Measurements from ENCODE around the gene SPATS2L.

DNA sequence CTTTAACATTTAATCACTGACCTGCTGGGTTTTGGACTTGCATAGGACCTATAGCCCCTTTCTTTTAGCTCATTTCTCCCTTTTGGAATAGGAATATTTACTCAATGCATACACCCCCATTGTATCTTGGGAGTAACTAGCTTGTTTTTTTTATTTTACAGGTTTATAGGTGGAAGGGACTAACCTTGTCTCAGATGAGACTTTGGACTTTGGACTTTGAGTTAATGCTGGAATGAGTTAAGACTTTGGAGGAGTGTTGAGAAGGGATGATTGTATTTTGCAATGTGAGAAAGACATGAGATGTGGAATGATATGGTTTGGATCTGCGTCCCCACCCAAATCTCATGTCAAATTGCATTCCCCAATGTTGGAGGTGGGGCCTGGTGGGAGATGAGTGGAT, 43.2 kb upstream of the SPATS2L start:
- TF ChIP-seq, protein P1, sequence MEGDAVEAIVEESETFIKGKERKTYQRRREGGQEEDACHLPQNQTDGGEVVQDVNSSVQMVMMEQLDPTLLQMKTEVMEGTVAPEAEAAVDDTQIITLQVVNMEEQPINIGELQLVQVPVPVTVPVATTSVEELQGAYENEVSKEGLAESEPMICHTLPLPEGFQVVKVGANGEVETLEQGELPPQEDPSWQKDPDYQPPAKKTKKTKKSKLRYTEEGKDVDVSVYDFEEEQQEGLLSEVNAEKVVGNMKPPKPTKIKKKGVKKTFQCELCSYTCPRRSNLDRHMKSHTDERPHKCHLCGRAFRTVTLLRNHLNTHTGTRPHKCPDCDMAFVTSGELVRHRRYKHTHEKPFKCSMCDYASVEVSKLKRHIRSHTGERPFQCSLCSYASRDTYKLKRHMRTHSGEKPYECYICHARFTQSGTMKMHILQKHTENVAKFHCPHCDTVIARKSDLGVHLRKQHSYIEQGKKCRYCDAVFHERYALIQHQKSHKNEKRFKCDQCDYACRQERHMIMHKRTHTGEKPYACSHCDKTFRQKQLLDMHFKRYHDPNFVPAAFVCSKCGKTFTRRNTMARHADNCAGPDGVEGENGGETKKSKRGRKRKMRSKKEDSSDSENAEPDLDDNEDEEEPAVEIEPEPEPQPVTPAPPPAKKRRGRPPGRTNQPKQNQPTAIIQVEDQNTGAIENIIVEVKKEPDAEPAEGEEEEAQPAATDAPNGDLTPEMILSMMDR (conservative IDR thresholded peaks at IDR 0.05; ENCODE audit: low read depth in 2 of 2): no peak
- TF ChIP-seq POLR2AphosphoS5 (IDR thresholded peaks at IDR 0.05; ENCODE audit: low read depth): no peak
- TF ChIP-seq, protein P2, sequence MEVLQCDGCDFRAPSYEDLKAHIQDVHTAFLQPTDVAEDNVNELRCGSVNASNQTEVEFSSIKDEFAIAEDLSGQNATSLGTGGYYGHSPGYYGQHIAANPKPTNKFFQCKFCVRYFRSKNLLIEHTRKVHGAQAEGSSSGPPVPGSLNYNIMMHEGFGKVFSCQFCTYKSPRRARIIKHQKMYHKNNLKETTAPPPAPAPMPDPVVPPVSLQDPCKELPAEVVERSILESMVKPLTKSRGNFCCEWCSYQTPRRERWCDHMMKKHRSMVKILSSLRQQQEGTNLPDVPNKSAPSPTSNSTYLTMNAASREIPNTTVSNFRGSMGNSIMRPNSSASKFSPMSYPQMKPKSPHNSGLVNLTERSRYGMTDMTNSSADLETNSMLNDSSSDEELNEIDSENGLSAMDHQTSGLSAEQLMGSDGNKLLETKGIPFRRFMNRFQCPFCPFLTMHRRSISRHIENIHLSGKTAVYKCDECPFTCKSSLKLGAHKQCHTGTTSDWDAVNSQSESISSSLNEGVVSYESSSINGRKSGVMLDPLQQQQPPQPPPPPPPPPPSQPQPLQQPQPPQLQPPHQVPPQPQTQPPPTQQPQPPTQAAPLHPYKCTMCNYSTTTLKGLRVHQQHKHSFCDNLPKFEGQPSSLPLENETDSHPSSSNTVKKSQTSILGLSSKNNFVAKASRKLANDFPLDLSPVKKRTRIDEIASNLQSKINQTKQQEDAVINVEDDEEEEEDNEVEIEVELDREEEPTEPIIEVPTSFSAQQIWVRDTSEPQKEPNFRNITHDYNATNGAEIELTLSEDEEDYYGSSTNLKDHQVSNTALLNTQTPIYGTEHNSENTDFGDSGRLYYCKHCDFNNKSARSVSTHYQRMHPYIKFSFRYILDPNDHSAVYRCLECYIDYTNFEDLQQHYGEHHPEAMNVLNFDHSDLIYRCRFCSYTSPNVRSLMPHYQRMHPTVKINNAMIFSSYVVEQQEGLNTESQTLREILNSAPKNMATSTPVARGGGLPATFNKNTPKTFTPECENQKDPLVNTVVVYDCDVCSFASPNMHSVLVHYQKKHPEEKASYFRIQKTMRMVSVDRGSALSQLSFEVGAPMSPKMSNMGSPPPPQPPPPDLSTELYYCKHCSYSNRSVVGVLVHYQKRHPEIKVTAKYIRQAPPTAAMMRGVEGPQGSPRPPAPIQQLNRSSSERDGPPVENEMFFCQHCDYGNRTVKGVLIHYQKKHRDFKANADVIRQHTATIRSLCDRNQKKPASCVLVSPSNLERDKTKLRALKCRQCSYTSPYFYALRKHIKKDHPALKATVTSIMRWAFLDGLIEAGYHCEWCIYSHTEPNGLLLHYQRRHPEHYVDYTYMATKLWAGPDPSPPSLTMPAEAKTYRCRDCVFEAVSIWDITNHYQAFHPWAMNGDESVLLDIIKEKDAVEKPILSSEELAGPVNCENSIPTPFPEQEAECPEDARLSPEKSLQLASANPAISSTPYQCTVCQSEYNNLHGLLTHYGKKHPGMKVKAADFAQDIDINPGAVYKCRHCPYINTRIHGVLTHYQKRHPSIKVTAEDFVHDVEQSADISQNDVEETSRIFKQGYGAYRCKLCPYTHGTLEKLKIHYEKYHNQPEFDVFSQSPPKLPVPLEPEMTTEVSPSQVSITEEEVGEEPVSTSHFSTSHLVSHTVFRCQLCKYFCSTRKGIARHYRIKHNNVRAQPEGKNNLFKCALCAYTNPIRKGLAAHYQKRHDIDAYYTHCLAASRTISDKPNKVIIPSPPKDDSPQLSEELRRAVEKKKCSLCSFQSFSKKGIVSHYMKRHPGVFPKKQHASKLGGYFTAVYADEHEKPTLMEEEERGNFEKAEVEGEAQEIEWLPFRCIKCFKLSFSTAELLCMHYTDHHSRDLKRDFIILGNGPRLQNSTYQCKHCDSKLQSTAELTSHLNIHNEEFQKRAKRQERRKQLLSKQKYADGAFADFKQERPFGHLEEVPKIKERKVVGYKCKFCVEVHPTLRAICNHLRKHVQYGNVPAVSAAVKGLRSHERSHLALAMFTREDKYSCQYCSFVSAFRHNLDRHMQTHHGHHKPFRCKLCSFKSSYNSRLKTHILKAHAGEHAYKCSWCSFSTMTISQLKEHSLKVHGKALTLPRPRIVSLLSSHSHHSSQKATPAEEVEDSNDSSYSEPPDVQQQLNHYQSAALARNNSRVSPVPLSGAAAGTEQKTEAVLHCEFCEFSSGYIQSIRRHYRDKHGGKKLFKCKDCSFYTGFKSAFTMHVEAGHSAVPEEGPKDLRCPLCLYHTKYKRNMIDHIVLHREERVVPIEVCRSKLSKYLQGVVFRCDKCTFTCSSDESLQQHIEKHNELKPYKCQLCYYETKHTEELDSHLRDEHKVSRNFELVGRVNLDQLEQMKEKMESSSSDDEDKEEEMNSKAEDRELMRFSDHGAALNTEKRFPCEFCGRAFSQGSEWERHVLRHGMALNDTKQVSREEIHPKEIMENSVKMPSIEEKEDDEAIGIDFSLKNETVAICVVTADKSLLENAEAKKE (CRISPR knock-in tag; IDR thresholded peaks at IDR 0.05): no peak
- TF ChIP-seq, protein P3, sequence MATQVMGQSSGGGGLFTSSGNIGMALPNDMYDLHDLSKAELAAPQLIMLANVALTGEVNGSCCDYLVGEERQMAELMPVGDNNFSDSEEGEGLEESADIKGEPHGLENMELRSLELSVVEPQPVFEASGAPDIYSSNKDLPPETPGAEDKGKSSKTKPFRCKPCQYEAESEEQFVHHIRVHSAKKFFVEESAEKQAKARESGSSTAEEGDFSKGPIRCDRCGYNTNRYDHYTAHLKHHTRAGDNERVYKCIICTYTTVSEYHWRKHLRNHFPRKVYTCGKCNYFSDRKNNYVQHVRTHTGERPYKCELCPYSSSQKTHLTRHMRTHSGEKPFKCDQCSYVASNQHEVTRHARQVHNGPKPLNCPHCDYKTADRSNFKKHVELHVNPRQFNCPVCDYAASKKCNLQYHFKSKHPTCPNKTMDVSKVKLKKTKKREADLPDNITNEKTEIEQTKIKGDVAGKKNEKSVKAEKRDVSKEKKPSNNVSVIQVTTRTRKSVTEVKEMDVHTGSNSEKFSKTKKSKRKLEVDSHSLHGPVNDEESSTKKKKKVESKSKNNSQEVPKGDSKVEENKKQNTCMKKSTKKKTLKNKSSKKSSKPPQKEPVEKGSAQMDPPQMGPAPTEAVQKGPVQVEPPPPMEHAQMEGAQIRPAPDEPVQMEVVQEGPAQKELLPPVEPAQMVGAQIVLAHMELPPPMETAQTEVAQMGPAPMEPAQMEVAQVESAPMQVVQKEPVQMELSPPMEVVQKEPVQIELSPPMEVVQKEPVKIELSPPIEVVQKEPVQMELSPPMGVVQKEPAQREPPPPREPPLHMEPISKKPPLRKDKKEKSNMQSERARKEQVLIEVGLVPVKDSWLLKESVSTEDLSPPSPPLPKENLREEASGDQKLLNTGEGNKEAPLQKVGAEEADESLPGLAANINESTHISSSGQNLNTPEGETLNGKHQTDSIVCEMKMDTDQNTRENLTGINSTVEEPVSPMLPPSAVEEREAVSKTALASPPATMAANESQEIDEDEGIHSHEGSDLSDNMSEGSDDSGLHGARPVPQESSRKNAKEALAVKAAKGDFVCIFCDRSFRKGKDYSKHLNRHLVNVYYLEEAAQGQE (IDR thresholded peaks at IDR 0.05; ENCODE audit: unreplicated experiment): no peak
- no peak for TF ChIP-seq CREB1 (CRISPR knock-in tag; IDR thresholded peaks at IDR 0.05; ENCODE audit: low read depth)
- no peak for TF ChIP-seq EZH2 (IDR thresholded peaks at IDR 0.05; ENCODE audit: low read depth, unreplicated experiment)
- TF ChIP-seq NANOG (IDR thresholded peaks at IDR 0.05; ENCODE audit: borderline replicate concordance): no peak
- no peak for TF ChIP-seq EZH2phosphoT487 (IDR thresholded peaks at IDR 0.05; ENCODE audit: unreplicated experiment)

Measured in GM23338 (cell line).